Measurements from ENCODE around the gene UBE4A. TPM values are rescaled to one million over a fixed set of nuclear protein-coding genes. Genes with fewer than 3 reads are reported as not detected.

Gene UBE4A
- total and polyA plus RNA-seq, 9 of the 15 experiments (the other 6 are each of a cell fraction or from before 2014, with no cell fraction given), result 13.5 to 45.2 (median 26.8) TPM

DNA sequence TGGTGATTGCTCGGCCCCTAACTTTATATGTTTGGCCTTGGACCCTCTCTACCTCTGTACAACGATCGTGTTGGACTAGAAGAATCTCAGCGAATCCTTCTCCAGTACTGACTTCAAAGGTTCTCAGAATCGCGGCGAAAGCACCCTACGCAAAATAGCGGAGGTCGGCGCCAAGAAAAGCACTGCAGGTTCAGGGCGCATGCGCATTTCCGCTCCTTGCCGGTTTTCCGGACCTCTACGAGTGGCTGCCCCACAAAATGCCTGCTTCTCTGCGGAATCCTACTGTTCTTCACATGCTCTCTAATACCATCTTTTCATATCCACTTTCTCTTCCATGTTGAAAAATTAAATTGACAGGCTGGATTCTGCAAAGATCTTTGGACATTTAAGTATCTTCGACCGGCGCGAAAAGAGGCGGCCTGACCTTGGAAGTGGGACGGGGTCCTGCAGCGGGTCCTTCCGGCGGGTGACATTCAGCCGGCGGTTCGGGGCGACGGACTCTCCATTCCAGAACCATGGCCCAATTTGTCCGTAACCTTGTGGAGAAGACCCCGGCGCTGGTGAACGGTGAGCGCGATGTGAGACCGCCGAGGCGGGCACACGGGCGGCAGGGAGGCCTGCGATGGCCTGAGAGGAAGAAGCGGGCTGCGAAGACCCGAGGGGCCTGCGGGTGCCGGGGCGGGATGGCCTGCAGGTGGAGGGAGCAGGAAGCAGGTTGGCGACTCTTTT lies 41.9 kb downstream of the UBE4A start, which contains the start of gene ATP5MG (continued):
- TF ChIP-seq NCOR1 (IDR thresholded peaks at IDR 0.05), result no peak
- TF ChIP-seq, protein P1, sequence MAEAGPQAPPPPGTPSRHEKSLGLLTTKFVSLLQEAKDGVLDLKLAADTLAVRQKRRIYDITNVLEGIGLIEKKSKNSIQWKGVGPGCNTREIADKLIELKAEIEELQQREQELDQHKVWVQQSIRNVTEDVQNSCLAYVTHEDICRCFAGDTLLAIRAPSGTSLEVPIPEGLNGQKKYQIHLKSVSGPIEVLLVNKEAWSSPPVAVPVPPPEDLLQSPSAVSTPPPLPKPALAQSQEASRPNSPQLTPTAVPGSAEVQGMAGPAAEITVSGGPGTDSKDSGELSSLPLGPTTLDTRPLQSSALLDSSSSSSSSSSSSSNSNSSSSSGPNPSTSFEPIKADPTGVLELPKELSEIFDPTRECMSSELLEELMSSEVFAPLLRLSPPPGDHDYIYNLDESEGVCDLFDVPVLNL (CRISPR knock-in tag; IDR thresholded peaks at IDR 0.05; ENCODE audit: low read depth), result no peak
- TF ChIP-seq ZNF668 (CRISPR knock-in tag; IDR thresholded peaks at IDR 0.05), result no peak
- TF ChIP-seq TAF9B (IDR thresholded peaks at IDR 0.05; ENCODE audit: partially characterized antibody), result peak; percentile 42
- peak; percentile 77 for TF ChIP-seq ELF1 (tag; IDR thresholded peaks at IDR 0.05)
- peak; percentile 54; the same call in 1 of the 2 replicates for TF ChIP-seq TCF7L2 (IDR thresholded peaks at IDR 0.05; ENCODE audit: low read depth, low read length)
- no peak for TF ChIP-seq ZNF217 (CRISPR knock-in tag; IDR thresholded peaks at IDR 0.05)
- peak; percentile 89 for TF ChIP-seq HNRNPLL (IDR thresholded peaks at IDR 0.05; ENCODE audit: low read depth, low read length, poor library complexity, severe bottlenecking)
- TF ChIP-seq ZNF184 (CRISPR knock-in tag; IDR thresholded peaks at IDR 0.05), result no peak
- TF ChIP-seq L3MBTL2 (IDR thresholded peaks at IDR 0.05), result peak; percentile 50
- TF ChIP-seq CCAR2 (IDR thresholded peaks at IDR 0.05; ENCODE audit: low read depth, low read length), result no peak
- TF ChIP-seq ZNF780A (CRISPR knock-in tag; IDR thresholded peaks at IDR 0.05), result no peak
- TF ChIP-seq PHF21A (IDR thresholded peaks at IDR 0.05; ENCODE audit: borderline replicate concordance, low read depth), result 0 out of 2 replicates have a peak, but pooled peaks have one; percentile 13
- TF ChIP-seq, protein P2, sequence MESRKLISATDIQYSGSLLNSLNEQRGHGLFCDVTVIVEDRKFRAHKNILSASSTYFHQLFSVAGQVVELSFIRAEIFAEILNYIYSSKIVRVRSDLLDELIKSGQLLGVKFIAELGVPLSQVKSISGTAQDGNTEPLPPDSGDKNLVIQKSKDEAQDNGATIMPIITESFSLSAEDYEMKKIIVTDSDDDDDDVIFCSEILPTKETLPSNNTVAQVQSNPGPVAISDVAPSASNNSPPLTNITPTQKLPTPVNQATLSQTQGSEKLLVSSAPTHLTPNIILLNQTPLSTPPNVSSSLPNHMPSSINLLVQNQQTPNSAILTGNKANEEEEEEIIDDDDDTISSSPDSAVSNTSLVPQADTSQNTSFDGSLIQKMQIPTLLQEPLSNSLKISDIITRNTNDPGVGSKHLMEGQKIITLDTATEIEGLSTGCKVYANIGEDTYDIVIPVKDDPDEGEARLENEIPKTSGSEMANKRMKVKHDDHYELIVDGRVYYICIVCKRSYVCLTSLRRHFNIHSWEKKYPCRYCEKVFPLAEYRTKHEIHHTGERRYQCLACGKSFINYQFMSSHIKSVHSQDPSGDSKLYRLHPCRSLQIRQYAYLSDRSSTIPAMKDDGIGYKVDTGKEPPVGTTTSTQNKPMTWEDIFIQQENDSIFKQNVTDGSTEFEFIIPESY (CRISPR knock-in tag; IDR thresholded peaks at IDR 0.05), result no peak
- TF ChIP-seq TCFL5 (CRISPR knock-in tag; conservative IDR thresholded peaks at IDR 0.05), result no peak
- TF ChIP-seq, protein P3, sequence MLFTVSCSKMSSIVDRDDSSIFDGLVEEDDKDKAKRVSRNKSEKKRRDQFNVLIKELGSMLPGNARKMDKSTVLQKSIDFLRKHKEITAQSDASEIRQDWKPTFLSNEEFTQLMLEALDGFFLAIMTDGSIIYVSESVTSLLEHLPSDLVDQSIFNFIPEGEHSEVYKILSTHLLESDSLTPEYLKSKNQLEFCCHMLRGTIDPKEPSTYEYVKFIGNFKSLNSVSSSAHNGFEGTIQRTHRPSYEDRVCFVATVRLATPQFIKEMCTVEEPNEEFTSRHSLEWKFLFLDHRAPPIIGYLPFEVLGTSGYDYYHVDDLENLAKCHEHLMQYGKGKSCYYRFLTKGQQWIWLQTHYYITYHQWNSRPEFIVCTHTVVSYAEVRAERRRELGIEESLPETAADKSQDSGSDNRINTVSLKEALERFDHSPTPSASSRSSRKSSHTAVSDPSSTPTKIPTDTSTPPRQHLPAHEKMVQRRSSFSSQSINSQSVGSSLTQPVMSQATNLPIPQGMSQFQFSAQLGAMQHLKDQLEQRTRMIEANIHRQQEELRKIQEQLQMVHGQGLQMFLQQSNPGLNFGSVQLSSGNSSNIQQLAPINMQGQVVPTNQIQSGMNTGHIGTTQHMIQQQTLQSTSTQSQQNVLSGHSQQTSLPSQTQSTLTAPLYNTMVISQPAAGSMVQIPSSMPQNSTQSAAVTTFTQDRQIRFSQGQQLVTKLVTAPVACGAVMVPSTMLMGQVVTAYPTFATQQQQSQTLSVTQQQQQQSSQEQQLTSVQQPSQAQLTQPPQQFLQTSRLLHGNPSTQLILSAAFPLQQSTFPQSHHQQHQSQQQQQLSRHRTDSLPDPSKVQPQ (CRISPR knock-in tag; IDR thresholded peaks at IDR 0.05; ENCODE audit: borderline replicate concordance), result no peak
- TF ChIP-seq, protein P4, sequence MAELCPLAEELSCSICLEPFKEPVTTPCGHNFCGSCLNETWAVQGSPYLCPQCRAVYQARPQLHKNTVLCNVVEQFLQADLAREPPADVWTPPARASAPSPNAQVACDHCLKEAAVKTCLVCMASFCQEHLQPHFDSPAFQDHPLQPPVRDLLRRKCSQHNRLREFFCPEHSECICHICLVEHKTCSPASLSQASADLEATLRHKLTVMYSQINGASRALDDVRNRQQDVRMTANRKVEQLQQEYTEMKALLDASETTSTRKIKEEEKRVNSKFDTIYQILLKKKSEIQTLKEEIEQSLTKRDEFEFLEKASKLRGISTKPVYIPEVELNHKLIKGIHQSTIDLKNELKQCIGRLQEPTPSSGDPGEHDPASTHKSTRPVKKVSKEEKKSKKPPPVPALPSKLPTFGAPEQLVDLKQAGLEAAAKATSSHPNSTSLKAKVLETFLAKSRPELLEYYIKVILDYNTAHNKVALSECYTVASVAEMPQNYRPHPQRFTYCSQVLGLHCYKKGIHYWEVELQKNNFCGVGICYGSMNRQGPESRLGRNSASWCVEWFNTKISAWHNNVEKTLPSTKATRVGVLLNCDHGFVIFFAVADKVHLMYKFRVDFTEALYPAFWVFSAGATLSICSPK (IDR thresholded peaks at IDR 0.05; ENCODE audit: borderline replicate concordance), result 0 out of 2 replicates have a peak, but pooled peaks have one; percentile 3
- TF ChIP-seq ETV1 (tag; conservative IDR thresholded peaks at IDR 0.05; ENCODE audit: low read depth), result peak; percentile 84
- no peak for TF ChIP-seq PHTF2 (CRISPR knock-in tag; IDR thresholded peaks at IDR 0.05)

Measured in K562 (cell line).